ENCODE data around the gene DOCK9.

GRCh38 chr13:99018418-99019180 is 40.7 kb upstream of the DOCK9 start:
- TF ChIP-seq, protein P1, sequence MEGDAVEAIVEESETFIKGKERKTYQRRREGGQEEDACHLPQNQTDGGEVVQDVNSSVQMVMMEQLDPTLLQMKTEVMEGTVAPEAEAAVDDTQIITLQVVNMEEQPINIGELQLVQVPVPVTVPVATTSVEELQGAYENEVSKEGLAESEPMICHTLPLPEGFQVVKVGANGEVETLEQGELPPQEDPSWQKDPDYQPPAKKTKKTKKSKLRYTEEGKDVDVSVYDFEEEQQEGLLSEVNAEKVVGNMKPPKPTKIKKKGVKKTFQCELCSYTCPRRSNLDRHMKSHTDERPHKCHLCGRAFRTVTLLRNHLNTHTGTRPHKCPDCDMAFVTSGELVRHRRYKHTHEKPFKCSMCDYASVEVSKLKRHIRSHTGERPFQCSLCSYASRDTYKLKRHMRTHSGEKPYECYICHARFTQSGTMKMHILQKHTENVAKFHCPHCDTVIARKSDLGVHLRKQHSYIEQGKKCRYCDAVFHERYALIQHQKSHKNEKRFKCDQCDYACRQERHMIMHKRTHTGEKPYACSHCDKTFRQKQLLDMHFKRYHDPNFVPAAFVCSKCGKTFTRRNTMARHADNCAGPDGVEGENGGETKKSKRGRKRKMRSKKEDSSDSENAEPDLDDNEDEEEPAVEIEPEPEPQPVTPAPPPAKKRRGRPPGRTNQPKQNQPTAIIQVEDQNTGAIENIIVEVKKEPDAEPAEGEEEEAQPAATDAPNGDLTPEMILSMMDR (IDR thresholded peaks at IDR 0.05; ENCODE audit: low read length): no peak
- TF ChIP-seq EZH2 (IDR thresholded peaks at IDR 0.05; ENCODE audit: borderline replicate concordance, low read length): no peak
